ENCODE results near the gene REM1. TPM values are rescaled to one million over a fixed set of nuclear protein-coding genes. Genes with fewer than 3 reads are reported as not detected.
"Not testable (repeated sequence)": the region's sequence is repeated elsewhere in the genome, so short reads cannot be mapped to it uniquely, and the experiment has no call there.

REM1 gene
- total RNA-seq, 2 donors from 2014 or later = 0.32 to 0.44 TPM

DNA sequence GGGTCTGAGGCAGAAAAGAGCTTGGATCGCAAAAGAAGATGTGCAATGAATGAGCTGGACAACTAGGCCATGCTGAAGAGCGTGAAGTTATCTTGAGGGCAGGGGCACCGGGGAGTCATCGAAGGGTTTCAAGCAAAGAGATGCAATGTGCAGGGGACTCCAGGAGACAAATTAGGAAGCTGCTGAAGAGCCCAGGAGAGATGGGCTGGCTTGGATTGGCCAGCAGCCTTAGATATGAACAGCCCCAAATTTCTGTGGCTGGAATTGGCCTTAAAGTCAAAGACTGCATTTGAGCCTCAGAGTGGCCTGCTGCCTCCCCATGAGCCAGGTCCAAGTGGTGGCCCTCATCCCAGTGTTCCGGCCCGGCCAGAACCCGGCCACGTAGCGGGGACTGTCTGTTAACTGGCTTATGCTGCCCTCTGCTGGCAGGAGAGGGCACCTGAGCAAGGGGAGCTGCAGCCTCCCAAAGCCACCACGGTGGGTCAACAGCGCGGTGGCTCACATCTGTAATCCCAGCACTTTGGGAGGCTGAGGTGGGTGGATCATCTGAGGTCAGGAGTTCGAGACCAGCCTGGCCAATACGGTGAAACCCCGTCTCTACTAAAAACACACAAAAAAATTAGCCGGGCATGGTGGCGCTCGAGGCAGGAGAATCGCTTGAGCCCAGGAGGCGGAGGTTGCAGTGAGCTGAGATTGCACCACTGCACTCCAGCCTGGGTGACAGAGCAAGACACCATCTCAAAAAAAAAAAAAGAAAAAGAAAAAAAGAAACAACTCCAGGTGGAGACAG, 28.0 kb downstream of the REM1 start:
- intact Hi-C loops (cut with DNase I) = loop anchor here (2.0 kb wide), 1 partner anchor 42 kb away; no protein-coding TSS in a partner anchor
- TF ChIP-seq, protein P1, sequence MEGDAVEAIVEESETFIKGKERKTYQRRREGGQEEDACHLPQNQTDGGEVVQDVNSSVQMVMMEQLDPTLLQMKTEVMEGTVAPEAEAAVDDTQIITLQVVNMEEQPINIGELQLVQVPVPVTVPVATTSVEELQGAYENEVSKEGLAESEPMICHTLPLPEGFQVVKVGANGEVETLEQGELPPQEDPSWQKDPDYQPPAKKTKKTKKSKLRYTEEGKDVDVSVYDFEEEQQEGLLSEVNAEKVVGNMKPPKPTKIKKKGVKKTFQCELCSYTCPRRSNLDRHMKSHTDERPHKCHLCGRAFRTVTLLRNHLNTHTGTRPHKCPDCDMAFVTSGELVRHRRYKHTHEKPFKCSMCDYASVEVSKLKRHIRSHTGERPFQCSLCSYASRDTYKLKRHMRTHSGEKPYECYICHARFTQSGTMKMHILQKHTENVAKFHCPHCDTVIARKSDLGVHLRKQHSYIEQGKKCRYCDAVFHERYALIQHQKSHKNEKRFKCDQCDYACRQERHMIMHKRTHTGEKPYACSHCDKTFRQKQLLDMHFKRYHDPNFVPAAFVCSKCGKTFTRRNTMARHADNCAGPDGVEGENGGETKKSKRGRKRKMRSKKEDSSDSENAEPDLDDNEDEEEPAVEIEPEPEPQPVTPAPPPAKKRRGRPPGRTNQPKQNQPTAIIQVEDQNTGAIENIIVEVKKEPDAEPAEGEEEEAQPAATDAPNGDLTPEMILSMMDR (IDR thresholded peaks at IDR 0.05) = peak; percentile 88
- H3K27ac ChIP-seq = not testable (repeated sequence)

DNA sequence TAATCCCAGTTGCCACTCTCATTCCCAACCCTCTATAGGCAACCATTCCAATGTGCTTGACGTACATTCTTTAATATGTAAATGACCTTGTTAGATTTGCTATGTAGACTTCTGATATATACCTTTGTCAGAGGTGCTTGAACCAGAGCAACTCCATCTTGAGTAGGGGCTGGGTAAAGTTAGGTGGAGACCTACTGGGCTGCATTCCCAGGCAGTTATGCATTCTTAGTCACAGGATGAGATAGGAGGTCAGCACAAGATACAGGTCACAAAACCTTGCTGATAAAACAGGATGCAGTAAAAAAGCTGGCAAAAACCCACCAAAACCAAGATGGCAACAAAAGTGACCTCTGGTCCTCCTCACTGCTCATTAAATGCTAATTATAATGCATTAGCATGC, 30.8 kb downstream of the REM1 start:
- no peak for DNase-seq
- no peak overlapping the region for H3K27ac ChIP-seq
- no peaks in the 10 kb centered on the region for H3K4me1 ChIP-seq
- H3K9ac ChIP-seq (ENCODE audit: low read depth in 2 of 2, low read length in 2 of 2) = no peak overlapping the region
- no peak overlapping the region for H3K4me3 ChIP-seq
- H3K9me3 ChIP-seq = no peaks in the 10 kb centered on the region
- TF ChIP-seq, protein P1 (IDR thresholded peaks at IDR 0.05) = no peak
- H3K36me3 ChIP-seq = no peaks in the 10 kb centered on the region
- no peaks in the 10 kb centered on the region for H3K27me3 ChIP-seq
- intact Hi-C loops (cut with DNase I) = no loop called here

More for the DNA sequence above, 28.0 kb downstream of the REM1 start:
- not testable (repeated sequence) for H3K36me3 ChIP-seq; H3K4me1 ChIP-seq; H3K27me3 ChIP-seq; H3K4me3 ChIP-seq; H3K9ac ChIP-seq (ENCODE audit: low read depth in 2 of 2, low read length in 2 of 2); H3K9me3 ChIP-seq
- peak; percentile 79 for DNase-seq

DNA sequence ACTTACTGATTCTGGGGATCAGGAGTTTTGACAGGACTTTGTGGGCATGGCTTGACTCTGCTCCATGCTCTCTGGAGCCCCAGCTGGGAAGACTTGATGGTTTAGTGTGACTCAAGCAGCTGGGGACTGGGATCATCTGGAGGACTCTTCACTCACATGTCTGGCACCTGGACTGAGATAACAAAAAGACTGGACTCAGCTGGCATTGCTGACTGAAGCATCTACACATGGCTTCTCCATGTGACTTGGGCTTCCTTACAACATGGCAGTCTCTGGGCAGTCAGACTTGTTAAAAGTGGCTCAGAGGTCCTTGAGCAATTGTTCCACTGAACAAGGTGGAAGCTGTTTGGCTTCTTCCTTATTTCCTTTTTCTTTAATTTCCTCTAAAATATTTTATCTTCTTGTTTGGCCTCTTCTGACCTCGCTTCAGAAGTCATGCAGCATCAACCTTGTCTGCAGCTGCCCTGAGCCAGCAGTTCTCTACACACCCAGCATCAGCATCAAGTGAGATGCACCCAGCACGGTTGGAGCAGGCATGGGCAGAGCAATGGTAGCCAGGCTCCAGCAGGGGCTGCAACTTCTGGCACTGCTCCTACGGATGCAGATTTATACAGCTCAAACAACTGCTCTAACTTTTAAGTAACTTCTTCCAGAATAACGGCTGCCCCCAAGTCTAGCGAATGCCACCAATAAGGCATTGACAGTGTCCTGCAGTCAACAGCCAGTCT, 33.6 kb downstream of the REM1 start:
- intact Hi-C loops (cut with DNase I) = no loop called here
- Histone ChIP-seq H3K4me1 (no peaks in the 10 kb centered on the region), H3K27me3 (no peaks in the 10 kb centered on the region), H3K9me3 (no peaks in the 10 kb centered on the region), H3K27ac (no peak overlapping the region), H3K36me3 (no peaks in the 10 kb centered on the region), H3K9ac (ENCODE audit: low read depth in 2 of 2, low read length in 2 of 2) (no peak overlapping the region), H3K4me3 (no peak overlapping the region)
- TF ChIP-seq, protein P1 (IDR thresholded peaks at IDR 0.05) = no peak
- no peak for DNase-seq

DNA sequence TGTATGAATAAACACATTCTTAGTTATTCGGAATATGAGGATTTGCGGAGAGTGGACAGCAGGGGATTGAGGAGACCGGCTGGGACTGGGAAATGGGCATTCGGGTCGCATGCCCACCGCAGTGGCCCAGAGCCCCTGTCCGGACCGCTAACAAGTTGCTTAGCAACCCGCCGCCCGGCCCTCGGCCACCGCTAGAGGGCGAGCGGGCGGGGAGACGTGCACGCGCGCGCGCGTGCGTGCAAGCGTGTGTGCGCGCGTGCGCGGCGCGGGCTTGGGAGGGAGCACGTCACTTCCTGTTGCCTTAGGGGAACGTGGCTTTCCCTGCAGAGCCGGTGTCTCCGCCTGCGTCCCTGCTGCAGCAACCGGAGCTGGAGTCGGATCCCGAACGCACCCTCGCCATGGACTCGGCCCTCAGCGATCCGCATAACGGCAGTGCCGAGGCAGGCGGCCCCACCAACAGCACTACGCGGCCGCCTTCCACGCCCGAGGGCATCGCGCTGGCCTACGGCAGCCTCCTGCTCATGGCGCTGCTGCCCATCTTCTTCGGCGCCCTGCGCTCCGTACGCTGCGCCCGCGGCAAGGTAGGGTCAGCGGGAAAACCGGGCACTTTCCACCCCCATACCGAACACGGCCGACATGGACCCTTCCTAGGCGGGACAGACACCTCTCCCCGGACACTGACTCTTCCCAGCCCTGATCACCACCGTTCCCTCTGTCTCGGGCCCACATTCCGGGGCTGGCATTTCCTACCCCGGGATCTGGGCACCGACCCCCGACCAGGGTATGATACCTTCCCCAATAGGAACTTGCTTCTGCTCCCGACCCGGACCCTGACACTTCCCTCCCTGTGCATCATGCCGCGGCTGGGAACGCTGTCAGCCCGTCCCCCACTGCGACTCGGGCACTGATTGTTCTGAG, 39.3 kb downstream of the REM1 start, which contains the start of gene HM13:
TSS of gene HM13 (plus strand) at position 289 of the 918 bp plus-strand sequence. CDS start at position 399, 110 bp downstream.
- Histone ChIP-seq H3K27me3 (no peaks in the 10 kb centered on the region), H3K4me1 (peaks cover 16% of the 10 kb centered on the region), H3K36me3 (no peaks in the 10 kb centered on the region), H3K9ac (ENCODE audit: low read depth in 2 of 2, low read length in 2 of 2) (peak within 1 kb of the TSS; percentile 75 to 92), H3K9me3 (no peaks in the 10 kb centered on the region), H3K4me3 (peak within 1 kb of the TSS; percentile 98), H3K27ac (peak within 1 kb of the TSS; percentile 71)
- TF ChIP-seq, protein P1 (IDR thresholded peaks at IDR 0.05) = peak; percentile 95
- intact Hi-C loops (cut with DNase I) = no loop called here
- DNase-seq = peak; percentile 92
